Spleen (tissue), 7 donors: ENCODE data around the gene PLCB4.

Experiments used
- POLR2A ChIP-seq, 3 donors: fragments of 450-650 bp; IDR thresholded peaks; one replicate each; pipeline ENCODE4 v1.5.1; 2017; ENCODE audit warnings: antibody characterized with exemption in 3 of 3, mild to moderate bottlenecking in 1 of 3
- POLR2AphosphoS5 ChIP-seq, 3 donors: sonication (generic); formaldehyde crosslinking; IDR thresholded peaks; one replicate each; pipeline ENCODE4 v1.5.1; 2017; ENCODE audit warnings: antibody characterized with exemption in 3 of 3
- TF ChIP-seq, protein P1 (sequence below), 11 experiments: fragments of 200-600 bp in 7 of 11; fragments of 450-650 bp in 4 of 11; sonication (generic) in 4 of 11; IDR thresholded peaks in 8 of 11; conservative IDR thresholded peaks in 3 of 11; 1 replicate in 7 of 11; 2 replicates in 4 of 11; pipeline versions ENCODE4 v1.4.0 to v1.8.0; 2016 to 2021; ENCODE audit warnings: antibody characterized with exemption in 11 of 11, inconsistent platforms in 4 of 11, mild to moderate bottlenecking in 1 of 11
- donor health status: DM: no; HTN: no; CAD: no; lungs with moderate emphysema.
- donor health status: DM: no; HTN: no; CAD: no.
- donor health status: DM: no; HTN: no; CAD: no.

DNA sequence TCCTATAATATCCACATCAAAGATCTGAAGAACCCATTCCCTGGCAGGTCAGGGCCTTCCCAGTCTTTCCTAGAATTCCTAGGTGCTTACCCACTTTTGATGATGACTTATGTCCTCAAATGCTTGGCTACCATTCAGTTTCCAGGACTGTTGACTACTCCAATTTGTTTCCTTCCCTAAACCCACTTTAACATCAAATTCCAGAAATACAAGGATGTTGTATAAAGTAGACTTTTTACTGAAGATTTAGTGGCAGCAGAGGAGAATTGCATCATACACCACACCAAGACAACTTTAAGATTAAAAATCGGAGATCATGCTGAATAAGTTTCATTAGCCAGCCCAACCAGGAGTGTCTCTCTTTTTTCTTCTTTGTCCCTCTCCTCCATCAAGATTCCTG lies 242.2 kb downstream of the PLCB4 start:
- TF ChIP-seq, protein P1, sequence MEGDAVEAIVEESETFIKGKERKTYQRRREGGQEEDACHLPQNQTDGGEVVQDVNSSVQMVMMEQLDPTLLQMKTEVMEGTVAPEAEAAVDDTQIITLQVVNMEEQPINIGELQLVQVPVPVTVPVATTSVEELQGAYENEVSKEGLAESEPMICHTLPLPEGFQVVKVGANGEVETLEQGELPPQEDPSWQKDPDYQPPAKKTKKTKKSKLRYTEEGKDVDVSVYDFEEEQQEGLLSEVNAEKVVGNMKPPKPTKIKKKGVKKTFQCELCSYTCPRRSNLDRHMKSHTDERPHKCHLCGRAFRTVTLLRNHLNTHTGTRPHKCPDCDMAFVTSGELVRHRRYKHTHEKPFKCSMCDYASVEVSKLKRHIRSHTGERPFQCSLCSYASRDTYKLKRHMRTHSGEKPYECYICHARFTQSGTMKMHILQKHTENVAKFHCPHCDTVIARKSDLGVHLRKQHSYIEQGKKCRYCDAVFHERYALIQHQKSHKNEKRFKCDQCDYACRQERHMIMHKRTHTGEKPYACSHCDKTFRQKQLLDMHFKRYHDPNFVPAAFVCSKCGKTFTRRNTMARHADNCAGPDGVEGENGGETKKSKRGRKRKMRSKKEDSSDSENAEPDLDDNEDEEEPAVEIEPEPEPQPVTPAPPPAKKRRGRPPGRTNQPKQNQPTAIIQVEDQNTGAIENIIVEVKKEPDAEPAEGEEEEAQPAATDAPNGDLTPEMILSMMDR (IDR thresholded peaks at IDR 0.05 in 8 of 11, conservative IDR thresholded peaks at IDR 0.05 in 3 of 11) = no peak
- TF ChIP-seq POLR2A (IDR thresholded peaks at IDR 0.05) (no peak), POLR2AphosphoS5 (IDR thresholded peaks at IDR 0.05) (no peak)
